CD4-positive, alpha-beta T cell (primary cell): ENCODE results near the gene NCAPD2. TPM values are rescaled to one million over a fixed set of nuclear protein-coding genes. Genes with fewer than 3 reads are reported as not detected.

ENCODE experiments used
- ATAC-seq: fragments of 200-7000 bp; cut with Tn5 transposase; one replicate; pipeline ENCODE4 v1.10.0; 2022; ENCODE audit warnings: mild to moderate bottlenecking; ENCODE audit not compliant: poor library complexity
- CTCF ChIA-PET: fragments of 350-600 bp; sonication (Branson Sonifier 250); formaldehyde crosslinking; loops from one replicate; lab custom pipeline; 2021; ENCODE audit warnings: antibody characterized with exemption, inconsistent platforms; lab: Charles Lee
- POLR2A ChIA-PET: fragments of 350-600 bp; sonication (Branson Sonifier 250); formaldehyde crosslinking; loops from one replicate; lab custom pipeline; 2021; ENCODE audit warnings: antibody characterized with exemption, inconsistent platforms; lab: Charles Lee
- DNase-seq, 14 experiments: peaks; one replicate each; pipeline ENCODE4 v3.0.0-alpha.2; 2013 to 2020; ENCODE audit warnings: mixed read lengths in 2 of 14
- H3K27ac ChIP-seq, 2 donors: one replicate each; pipeline versions ENCODE4 v1.5.1 to v1.7.0; 2013; ENCODE audit warnings: low read length in 2 of 2, low read depth in 1 of 2, mild to moderate bottlenecking in 1 of 2
- H3K27me3 ChIP-seq, 2 experiments: 1 replicate in 1 of 2; 2 replicates in 1 of 2; pipeline versions ENCODE4 v1.6.1 to v1.7.0; 2013; ENCODE audit warnings: low read length in 2 of 2, control low read depth in 1 of 2, mild to moderate bottlenecking in 1 of 2, moderate library complexity in 1 of 2; ENCODE audit not compliant: insufficient read depth in 2 of 2, control insufficient read depth in 1 of 2
- H3K36me3 ChIP-seq: one replicate; pipeline ENCODE4 v1.6.1; 2013; ENCODE audit warnings: low read length, control low read depth; ENCODE audit not compliant: insufficient read depth
- H3K4me1 ChIP-seq: one replicate; pipeline ENCODE4 v1.6.1; 2013; ENCODE audit warnings: low read length, control low read depth; ENCODE audit not compliant: insufficient read depth
- H3K4me3 ChIP-seq: one replicate; pipeline ENCODE4 v1.5.1; 2013; ENCODE audit warnings: mild to moderate bottlenecking, low read length, moderate library complexity
- H3K9me3 ChIP-seq, 2 experiments: 1 replicate in 1 of 2; 2 replicates in 1 of 2; pipeline versions ENCODE4 v1.6.1 to v1.7.0; 2013; ENCODE audit warnings: low read length in 2 of 2, mild to moderate bottlenecking in 2 of 2, control low read depth in 1 of 2, moderate library complexity in 1 of 2; ENCODE audit not compliant: control insufficient read depth in 1 of 2, insufficient read depth in 1 of 2
- H3K27ac Mint-ChIP-seq: one replicate; pipeline ENCODE4 v1.8.0; 2020; ENCODE audit warnings: mixed read lengths
- H3K27me3 Mint-ChIP-seq: one replicate; pipeline ENCODE4 v1.8.0; 2021; ENCODE audit warnings: mixed read lengths
- H3K36me3 Mint-ChIP-seq: one replicate; pipeline ENCODE4 v1.8.0; 2021; ENCODE audit warnings: low read depth, mixed read lengths
- H3K4me1 Mint-ChIP-seq: one replicate; pipeline ENCODE4 v1.8.0; 2021; ENCODE audit warnings: low read depth, mixed read lengths
- H3K4me3 Mint-ChIP-seq: one replicate; pipeline ENCODE4 v1.8.0; 2020; ENCODE audit warnings: mild to moderate bottlenecking, mixed read lengths
- H3K9me3 Mint-ChIP-seq: one replicate; pipeline ENCODE4 v1.8.0; 2020; ENCODE audit warnings: mixed read lengths
- intact Hi-C, 2 experiments: fragments of 100-400 bp; cut with DNase I in 1 of 2; cut with micrococcal nuclease in 1 of 2; formaldehyde crosslinking; loops; one replicate each; pipeline versions ENCODE4 v1.15.1 to v1.9.0; 2023 to 2025; cut with DNase I, micrococcal nuclease
- total RNA-seq, 174 experiments: library from RNA in 2 of 174; stranded (reverse) in 2 of 174; gene quantifications; one replicate each; pipeline ENCODE4 v1.2.3 and lab custom pipeline; 2021 to 2026
- TF ChIP-seq, protein P1 (sequence below): fragments of 200-600 bp; IDR thresholded peaks from one replicate; pipeline ENCODE4 v1.8.0; 2022; ENCODE audit warnings: antibody characterized with exemption, mild to moderate bottlenecking

NCAPD2 gene
- total RNA-seq, 2 experiments from 2014 or later: 13.7 to 14.9 TPM

DNA sequence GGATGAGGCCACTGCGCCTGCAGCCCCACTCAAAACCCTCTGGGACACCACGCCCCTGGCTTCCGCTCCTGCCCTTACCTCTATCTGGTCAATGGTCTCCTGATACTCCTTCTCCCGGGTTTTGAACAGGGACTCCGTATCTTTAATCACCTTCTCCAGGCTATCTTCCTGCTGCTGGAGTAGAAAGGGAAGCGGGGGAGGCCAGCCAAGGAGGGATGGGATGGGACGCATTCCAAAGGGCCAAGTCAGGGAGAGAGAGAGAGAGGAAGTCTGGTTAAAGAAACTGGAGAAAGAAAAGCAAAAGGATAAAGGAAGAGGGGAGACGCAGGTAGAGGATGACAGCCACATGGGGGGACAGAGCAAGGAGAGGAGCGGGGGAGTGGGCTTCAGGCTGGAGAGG lies 54.1 kb downstream of the NCAPD2 start:
- ChIA-PET POLR2A (no interaction called here), CTCF (no interaction called here)
- no peaks in the 10 kb centered on the region for H3K9me3 ChIP-seq
- Mint-ChIP-seq H3K4me3 (no peak overlapping the region), H3K27ac (no peak overlapping the region), H3K36me3 (peaks cover 61% of the 10 kb centered on the region), H3K4me1 (peaks cover 18% of the 10 kb centered on the region), H3K9me3 (no peaks in the 10 kb centered on the region), H3K27me3 (no peaks in the 10 kb centered on the region)
- no peak for DNase-seq
- no peaks in the 10 kb centered on the region for H3K27me3 ChIP-seq
- TF ChIP-seq, protein P1, sequence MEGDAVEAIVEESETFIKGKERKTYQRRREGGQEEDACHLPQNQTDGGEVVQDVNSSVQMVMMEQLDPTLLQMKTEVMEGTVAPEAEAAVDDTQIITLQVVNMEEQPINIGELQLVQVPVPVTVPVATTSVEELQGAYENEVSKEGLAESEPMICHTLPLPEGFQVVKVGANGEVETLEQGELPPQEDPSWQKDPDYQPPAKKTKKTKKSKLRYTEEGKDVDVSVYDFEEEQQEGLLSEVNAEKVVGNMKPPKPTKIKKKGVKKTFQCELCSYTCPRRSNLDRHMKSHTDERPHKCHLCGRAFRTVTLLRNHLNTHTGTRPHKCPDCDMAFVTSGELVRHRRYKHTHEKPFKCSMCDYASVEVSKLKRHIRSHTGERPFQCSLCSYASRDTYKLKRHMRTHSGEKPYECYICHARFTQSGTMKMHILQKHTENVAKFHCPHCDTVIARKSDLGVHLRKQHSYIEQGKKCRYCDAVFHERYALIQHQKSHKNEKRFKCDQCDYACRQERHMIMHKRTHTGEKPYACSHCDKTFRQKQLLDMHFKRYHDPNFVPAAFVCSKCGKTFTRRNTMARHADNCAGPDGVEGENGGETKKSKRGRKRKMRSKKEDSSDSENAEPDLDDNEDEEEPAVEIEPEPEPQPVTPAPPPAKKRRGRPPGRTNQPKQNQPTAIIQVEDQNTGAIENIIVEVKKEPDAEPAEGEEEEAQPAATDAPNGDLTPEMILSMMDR: no peak
- H3K4me1 ChIP-seq: peaks cover 37% of the 10 kb centered on the region
- no peak for ATAC-seq
- H3K36me3 ChIP-seq: peaks cover 79% of the 10 kb centered on the region
- no peak overlapping the region for H3K27ac ChIP-seq
- intact Hi-C loops: no loop called here
- H3K4me3 ChIP-seq: no peak overlapping the region

DNA sequence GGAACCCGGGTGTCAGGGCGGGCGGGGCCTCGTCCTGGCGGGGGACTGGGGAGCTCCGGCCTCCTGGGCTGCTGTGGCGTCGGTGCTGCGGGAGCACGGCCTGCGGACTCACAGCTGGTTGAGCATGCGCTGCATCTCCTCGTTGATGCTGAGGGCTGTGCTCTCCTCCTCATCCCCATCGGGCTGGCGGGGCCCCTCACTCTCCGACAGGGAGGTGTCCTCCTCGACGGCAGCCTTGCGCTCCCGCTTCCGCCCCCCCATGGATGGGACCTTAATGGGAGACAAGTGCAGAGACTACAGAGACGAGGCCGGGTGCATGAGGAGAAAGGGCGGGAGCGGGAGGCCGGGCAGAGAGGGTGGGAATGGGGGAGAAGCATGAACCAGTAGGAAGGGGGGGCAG lies 54.7 kb downstream of the NCAPD2 start:
- H3K27ac Mint-ChIP-seq: no peak overlapping the region
- intact Hi-C loops: no loop called here
- H3K9me3 Mint-ChIP-seq: no peaks in the 10 kb centered on the region
- peaks cover 82% of the 10 kb centered on the region for H3K36me3 ChIP-seq
- TF ChIP-seq, protein P1: no peak
- H3K27me3 ChIP-seq: no peaks in the 10 kb centered on the region
- no peak for ATAC-seq
- peaks cover 59% of the 10 kb centered on the region for H3K36me3 Mint-ChIP-seq
- peaks cover 20% of the 10 kb centered on the region for H3K4me1 Mint-ChIP-seq
- DNase-seq: no peak
- peaks cover 43% of the 10 kb centered on the region for H3K4me1 ChIP-seq
- H3K4me3 Mint-ChIP-seq: no peak overlapping the region
- no peaks in the 10 kb centered on the region for H3K27me3 Mint-ChIP-seq
- no peak overlapping the region for H3K27ac ChIP-seq
- ChIA-PET CTCF (no interaction called here), POLR2A (no interaction called here)
- no peaks in the 10 kb centered on the region for H3K9me3 ChIP-seq
- H3K4me3 ChIP-seq: no peak overlapping the region

DNA sequence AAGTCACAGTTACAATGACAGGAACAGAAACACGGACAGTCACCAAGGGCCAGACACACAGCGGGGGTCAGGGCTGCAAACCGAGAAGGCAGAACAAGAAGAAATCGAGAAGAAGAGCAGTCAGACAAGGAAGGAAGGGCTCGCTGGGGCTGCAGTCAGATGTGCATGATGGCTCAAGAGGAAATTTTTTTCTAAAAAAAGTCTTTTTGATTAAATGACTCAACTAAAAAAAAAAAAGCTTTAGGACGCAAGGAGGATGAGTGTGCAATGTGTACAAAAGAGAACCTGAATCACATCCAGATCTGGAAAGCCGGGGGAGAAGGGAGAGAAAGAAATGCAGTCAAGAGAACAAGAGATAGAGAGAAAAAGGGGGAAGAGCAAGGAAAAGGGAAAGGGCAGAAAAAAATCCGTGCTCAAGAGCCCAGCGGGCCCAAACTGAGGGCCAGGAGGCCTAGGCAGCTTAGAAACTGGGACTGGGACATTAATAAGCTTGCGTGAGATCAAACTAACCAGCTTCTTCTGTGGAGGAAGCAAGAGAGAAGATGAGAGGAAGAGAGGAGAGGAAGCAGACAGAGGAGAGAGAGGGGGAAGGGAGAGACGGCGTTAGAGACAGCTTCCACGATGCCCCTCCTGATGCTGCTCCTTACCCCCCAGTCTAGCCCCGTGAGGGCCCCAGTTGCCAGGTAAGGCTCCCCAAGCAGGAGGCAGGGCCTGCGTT lies 55.2 kb downstream of the NCAPD2 start:
- no peak overlapping the region for H3K27ac ChIP-seq
- no peaks in the 10 kb centered on the region for H3K9me3 ChIP-seq
- H3K27ac Mint-ChIP-seq: peak overlapping the region; percentile 49
- H3K36me3 Mint-ChIP-seq: peaks cover 65% of the 10 kb centered on the region
- H3K9me3 Mint-ChIP-seq: no peaks in the 10 kb centered on the region
- H3K27me3 Mint-ChIP-seq: no peaks in the 10 kb centered on the region
- peaks cover 26% of the 10 kb centered on the region for H3K4me1 Mint-ChIP-seq
- DNase-seq (peak in 2 of 14 experiments; percentile 36 to 53), ATAC-seq (no peak)
- POLR2A ChIA-PET: no interaction called here
- no peak overlapping the region for H3K4me3 ChIP-seq
- H3K27me3 ChIP-seq: no peaks in the 10 kb centered on the region
- intact Hi-C loops: no loop called here
- H3K4me3 Mint-ChIP-seq: no peak overlapping the region
- TF ChIP-seq, protein P1: no peak
- H3K4me1 ChIP-seq: peaks cover 49% of the 10 kb centered on the region
- CTCF ChIA-PET: no interaction called here
- peaks cover 82% of the 10 kb centered on the region for H3K36me3 ChIP-seq
